HAP-1 (cell line): ENCODE data around the gene KLHL21.

Experiments
- DNase-seq, 2 experiments: peaks; one replicate each; pipeline ENCODE4 v3.0.0-alpha.2; 2016 to 2020; ENCODE audit warnings: low spot score in 2 of 2
- H3K27me3 ChIP-seq: fragments of 250-450 bp; sonication (Bioruptor Pico); 2 replicates; pipeline ENCODE4 v1.5.1; 2020; ENCODE audit warnings: low read depth, mild to moderate bottlenecking, moderate library complexity
- H3K36me3 ChIP-seq: fragments of 250-450 bp; sonication (Bioruptor Pico); replicated peaks from 2 replicates; pipeline ENCODE4 v1.5.1; 2020; ENCODE audit warnings: mild to moderate bottlenecking
- H3K4me1 ChIP-seq: fragments of 250-450 bp; sonication (Bioruptor Pico); 2 replicates; pipeline ENCODE4 v1.5.1; 2020; ENCODE audit warnings: mild to moderate bottlenecking
- H3K4me3 ChIP-seq: fragments of 250-450 bp; sonication (Bioruptor Pico); 2 replicates; pipeline ENCODE4 v1.5.1; 2020; ENCODE audit warnings: mild to moderate bottlenecking, moderate library complexity
- H3K9me3 ChIP-seq: fragments of 250-450 bp; sonication (Bioruptor Pico); 2 replicates; pipeline ENCODE4 v1.5.1; 2020; ENCODE audit warnings: mild to moderate bottlenecking, moderate library complexity
- in situ Hi-C: fragments of 300-500 bp; cut with MboI; formaldehyde crosslinking; loops from 3 replicates; pipeline ENCODE4 v1.14.3; 2020; ENCODE audit warnings: low sequenced_read_pairs, inconsistent platforms, mixed read lengths

Gene KLHL21

GRCh38 chr1:6619045-6619444 is 16.4 kb upstream of the KLHL21 start:
- in situ Hi-C loops: no loop called here
- Histone ChIP-seq H3K4me3 (no peak overlapping the region), H3K4me1 (peaks cover 4% of the 10 kb centered on the region; the same call in 1 of the 2 replicates), H3K27me3 (no peaks in the 10 kb centered on the region), H3K36me3 (peaks cover 62% of the 10 kb centered on the region), H3K9me3 (no peaks in the 10 kb centered on the region)
- no peak for DNase-seq

- Histone ChIP-seq H3K4me1 (peaks cover 9% of the 10 kb centered on the region), H3K36me3 (peaks cover 29% of the 10 kb centered on the region), H3K4me3 (peak overlapping the region; percentile 74), H3K27me3 (no peaks in the 10 kb centered on the region), H3K9me3 (no peaks in the 10 kb centered on the region)
- no peak for DNase-seq
- in situ Hi-C loops: no loop called here
Observed at GRCh38 chr1:6614929-6615785, 12.5 kb upstream of the KLHL21 start.

GRCh38 chr1:6614019-6614928 is 11.6 kb upstream of the KLHL21 start:
- DNase-seq: peak in 1 of 2 experiments; percentile 79
- H3K27me3 ChIP-seq: no peaks in the 10 kb centered on the region
- in situ Hi-C loops: no loop called here
- H3K4me1 ChIP-seq: peaks cover 15% of the 10 kb centered on the region
- peak overlapping the region; percentile 74 for H3K4me3 ChIP-seq
- H3K9me3 ChIP-seq: no peaks in the 10 kb centered on the region
- peaks cover 21% of the 10 kb centered on the region for H3K36me3 ChIP-seq

GRCh38 chr1:6613361-6614018 is 10.8 kb upstream of the KLHL21 start, which contains the start of gene PHF13:
Gene PHF13 (plus strand): TSS chr1:6613731. CDS start chr1:6614067, 336 bp downstream.
- H3K27me3 ChIP-seq: no peaks in the 10 kb centered on the region
- no peaks in the 10 kb centered on the region for H3K9me3 ChIP-seq
- peaks cover 13% of the 10 kb centered on the region for H3K36me3 ChIP-seq
- DNase-seq: peak; percentile 99 to 100
- in situ Hi-C loops: no loop called here
- H3K4me1 ChIP-seq: peaks cover 16% of the 10 kb centered on the region
- peak within 1 kb of the TSS; percentile 74 for H3K4me3 ChIP-seq

- Histone ChIP-seq H3K4me1 (peaks cover 16% of the 10 kb centered on the region), H3K36me3 (peaks cover 7% of the 10 kb centered on the region), H3K9me3 (no peaks in the 10 kb centered on the region), H3K27me3 (no peaks in the 10 kb centered on the region), H3K4me3 (peak overlapping the region; percentile 52)
- DNase-seq: peak in 1 of 2 experiments; percentile 60
- in situ Hi-C loops: no loop called here
Observed at GRCh38 chr1:6612641-6613360, 10.1 kb upstream of the KLHL21 start.

GRCh38 chr1:6603915-6604558 is 1.4 kb upstream of the KLHL21 start:
- Histone ChIP-seq H3K4me3 (no peak overlapping the region), H3K4me1 (peaks cover 9% of the 10 kb centered on the region), H3K9me3 (no peaks in the 10 kb centered on the region), H3K36me3 (peaks cover 6% of the 10 kb centered on the region), H3K27me3 (no peaks in the 10 kb centered on the region)
- no peak for DNase-seq
- in situ Hi-C loops: no loop called here

GRCh38 chr1:6603238-6603914 is 707 bp upstream of the KLHL21 start:
- Histone ChIP-seq H3K4me3 (peak overlapping the region; percentile 71), H3K27me3 (no peaks in the 10 kb centered on the region), H3K4me1 (peaks cover 9% of the 10 kb centered on the region), H3K36me3 (peaks cover 10% of the 10 kb centered on the region), H3K9me3 (no peaks in the 10 kb centered on the region)
- in situ Hi-C loops: no loop called here
- no peak for DNase-seq

- peak in 1 of 2 experiments; percentile 44 for DNase-seq
Observed at GRCh38 chr1:6601923-6602668, 573 bp downstream of the KLHL21 start.

GRCh38 chr1:6601049-6601922 is 1.4 kb downstream of the KLHL21 start:
- no peaks in the 10 kb centered on the region for H3K27me3 ChIP-seq
- in situ Hi-C loops: no loop called here
- no peaks in the 10 kb centered on the region for H3K9me3 ChIP-seq
- peaks cover 9% of the 10 kb centered on the region for H3K4me1 ChIP-seq
- DNase-seq: peak; percentile 51 to 58
- H3K4me3 ChIP-seq: peak overlapping the region; percentile 71
- peaks cover 31% of the 10 kb centered on the region for H3K36me3 ChIP-seq

More at GRCh38 chr1:6601923-6602668, 573 bp downstream of the KLHL21 start:
- no peaks in the 10 kb centered on the region for H3K9me3 ChIP-seq
- H3K27me3 ChIP-seq: no peaks in the 10 kb centered on the region
- H3K4me1 ChIP-seq: peaks cover 9% of the 10 kb centered on the region
- H3K4me3 ChIP-seq: peak overlapping the region; percentile 71
- in situ Hi-C loops: no loop called here
- H3K36me3 ChIP-seq: peaks cover 23% of the 10 kb centered on the region

GRCh38 chr1:6600410-6601048 is 2.1 kb downstream of the KLHL21 start:
- H3K36me3 ChIP-seq: peaks cover 39% of the 10 kb centered on the region
- H3K9me3 ChIP-seq: no peaks in the 10 kb centered on the region
- in situ Hi-C loops: no loop called here
- H3K4me1 ChIP-seq: peaks cover 9% of the 10 kb centered on the region
- DNase-seq: peak; percentile 32 to 67
- no peaks in the 10 kb centered on the region for H3K27me3 ChIP-seq
- peak overlapping the region; percentile 71 for H3K4me3 ChIP-seq
